KG1 (cell line): ENCODE data around the gene DNAL1.
"Not testable (repeated sequence)": the region's sequence is repeated elsewhere in the genome, so short reads cannot be mapped to it uniquely, and the experiment has no call there.

Experiments
- DNase-seq: peaks from one replicate; lab custom pipeline; 2025; lab: John Stamatoyannopoulos, UW

Gene DNAL1

GRCh38 chr14:73640796-73641365 lies 3.9 kb upstream of the DNAL1 start:
- DNase-seq, result no peak

GRCh38 chr14:73645248-73645610 lies 443 bp downstream of the DNAL1 start:
- DNase-seq, result no peak

GRCh38 chr14:73651005-73651404 lies 6.2 kb downstream of the DNAL1 start:
- no peak for DNase-seq

GRCh38 chr14:73655851-73656250 lies 11.1 kb downstream of the DNAL1 start:
- no peak for DNase-seq

- not testable (repeated sequence) for DNase-seq
Observed at GRCh38 chr14:73659202-73659601, 14.4 kb downstream of the DNAL1 start.

- no peak for DNase-seq
Observed at GRCh38 chr14:73660511-73660910, 15.7 kb downstream of the DNAL1 start.

GRCh38 chr14:73661872-73662271 lies 17.1 kb downstream of the DNAL1 start:
- no peak for DNase-seq

- no peak for DNase-seq
Observed at GRCh38 chr14:73662487-73662943, 17.7 kb downstream of the DNAL1 start.

GRCh38 chr14:73663548-73664212 lies 18.9 kb downstream of the DNAL1 start:
- no peak for DNase-seq

- DNase-seq, result no peak
Observed at GRCh38 chr14:73665130-73665529, 20.3 kb downstream of the DNAL1 start.

GRCh38 chr14:73666583-73666982 lies 21.8 kb downstream of the DNAL1 start:
- DNase-seq, result no peak

- DNase-seq, result no peak
Observed at GRCh38 chr14:73667854-73668253, 23.1 kb downstream of the DNAL1 start.

GRCh38 chr14:73674986-73675385 lies 30.2 kb downstream of the DNAL1 start:
- DNase-seq, result no peak

GRCh38 chr14:73678698-73679097 lies 33.9 kb downstream of the DNAL1 start:
- DNase-seq, result no peak

GRCh38 chr14:73680821-73681220 lies 36.0 kb downstream of the DNAL1 start:
- no peak for DNase-seq

GRCh38 chr14:73684627-73685026 lies 39.8 kb downstream of the DNAL1 start:
- no peak for DNase-seq

- no peak for DNase-seq
Observed at GRCh38 chr14:73685328-73685727, 40.5 kb downstream of the DNAL1 start.

GRCh38 chr14:73686901-73687300 lies 42.1 kb downstream of the DNAL1 start:
- DNase-seq, result no peak

- no peak for DNase-seq
Observed at GRCh38 chr14:73694083-73694482, 49.3 kb downstream of the DNAL1 start.

GRCh38 chr14:73695082-73695481 lies 50.3 kb downstream of the DNAL1 start:
- DNase-seq, result no peak

- no peak for DNase-seq
Observed at GRCh38 chr14:73695997-73696396, 51.2 kb downstream of the DNAL1 start.

GRCh38 chr14:73696466-73697400 lies 51.9 kb downstream of the DNAL1 start:
- DNase-seq, result no peak

GRCh38 chr14:73700325-73700724 lies 55.5 kb downstream of the DNAL1 start:
- no peak for DNase-seq
